ENCODE data around the gene ANKS1A.

DNA sequence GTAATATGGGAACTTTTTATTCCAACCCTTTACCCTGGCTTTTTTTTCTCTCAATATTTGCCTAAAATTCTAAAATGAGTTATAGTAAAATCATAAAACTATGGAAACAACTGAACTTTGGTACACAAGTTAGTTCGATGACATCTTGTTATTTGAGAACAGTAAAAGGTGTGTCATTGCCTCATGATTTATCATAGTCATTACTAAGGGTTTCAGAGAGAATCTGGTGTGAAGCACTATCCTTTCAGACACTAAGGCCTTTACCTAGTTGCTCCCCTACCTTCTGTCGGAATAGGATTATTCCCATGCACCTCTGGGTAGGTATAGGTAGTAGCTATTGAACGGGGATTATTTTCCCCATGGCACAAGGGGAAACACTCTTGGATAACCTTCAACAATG, 12.6 kb upstream of the ANKS1A start:
- TF ChIP-seq, protein P1, sequence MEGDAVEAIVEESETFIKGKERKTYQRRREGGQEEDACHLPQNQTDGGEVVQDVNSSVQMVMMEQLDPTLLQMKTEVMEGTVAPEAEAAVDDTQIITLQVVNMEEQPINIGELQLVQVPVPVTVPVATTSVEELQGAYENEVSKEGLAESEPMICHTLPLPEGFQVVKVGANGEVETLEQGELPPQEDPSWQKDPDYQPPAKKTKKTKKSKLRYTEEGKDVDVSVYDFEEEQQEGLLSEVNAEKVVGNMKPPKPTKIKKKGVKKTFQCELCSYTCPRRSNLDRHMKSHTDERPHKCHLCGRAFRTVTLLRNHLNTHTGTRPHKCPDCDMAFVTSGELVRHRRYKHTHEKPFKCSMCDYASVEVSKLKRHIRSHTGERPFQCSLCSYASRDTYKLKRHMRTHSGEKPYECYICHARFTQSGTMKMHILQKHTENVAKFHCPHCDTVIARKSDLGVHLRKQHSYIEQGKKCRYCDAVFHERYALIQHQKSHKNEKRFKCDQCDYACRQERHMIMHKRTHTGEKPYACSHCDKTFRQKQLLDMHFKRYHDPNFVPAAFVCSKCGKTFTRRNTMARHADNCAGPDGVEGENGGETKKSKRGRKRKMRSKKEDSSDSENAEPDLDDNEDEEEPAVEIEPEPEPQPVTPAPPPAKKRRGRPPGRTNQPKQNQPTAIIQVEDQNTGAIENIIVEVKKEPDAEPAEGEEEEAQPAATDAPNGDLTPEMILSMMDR (conservative IDR thresholded peaks at IDR 0.05; ENCODE audit: low read depth, low read length), result no peak
- TF ChIP-seq SMC3 (IDR thresholded peaks at IDR 0.05; ENCODE audit: low read depth, low read length), result no peak
- TF ChIP-seq POLR2A (IDR thresholded peaks at IDR 0.05; ENCODE audit: low read depth, low read length), result no peak
- TF ChIP-seq CEBPB (IDR thresholded peaks at IDR 0.05; ENCODE audit: low read depth, low read length), result no peak
- no peak for TF ChIP-seq BHLHE40 (IDR thresholded peaks at IDR 0.05; ENCODE audit: low read depth, low read length)
- no peak for TF ChIP-seq MXI1 (IDR thresholded peaks at IDR 0.05; ENCODE audit: borderline replicate concordance, low read depth, low read length)
- TF ChIP-seq, protein P2, sequence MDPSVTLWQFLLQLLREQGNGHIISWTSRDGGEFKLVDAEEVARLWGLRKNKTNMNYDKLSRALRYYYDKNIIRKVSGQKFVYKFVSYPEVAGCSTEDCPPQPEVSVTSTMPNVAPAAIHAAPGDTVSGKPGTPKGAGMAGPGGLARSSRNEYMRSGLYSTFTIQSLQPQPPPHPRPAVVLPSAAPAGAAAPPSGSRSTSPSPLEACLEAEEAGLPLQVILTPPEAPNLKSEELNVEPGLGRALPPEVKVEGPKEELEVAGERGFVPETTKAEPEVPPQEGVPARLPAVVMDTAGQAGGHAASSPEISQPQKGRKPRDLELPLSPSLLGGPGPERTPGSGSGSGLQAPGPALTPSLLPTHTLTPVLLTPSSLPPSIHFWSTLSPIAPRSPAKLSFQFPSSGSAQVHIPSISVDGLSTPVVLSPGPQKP (IDR thresholded peaks at IDR 0.05; ENCODE audit: borderline replicate concordance, low read depth, low read length), result no peak
- no peak for TF ChIP-seq RFX5 (IDR thresholded peaks at IDR 0.05; ENCODE audit: low read depth, low read length)
- TF ChIP-seq MAFK (IDR thresholded peaks at IDR 0.05; ENCODE audit: low read depth, low read length), result no peak
- TF ChIP-seq, protein P3, sequence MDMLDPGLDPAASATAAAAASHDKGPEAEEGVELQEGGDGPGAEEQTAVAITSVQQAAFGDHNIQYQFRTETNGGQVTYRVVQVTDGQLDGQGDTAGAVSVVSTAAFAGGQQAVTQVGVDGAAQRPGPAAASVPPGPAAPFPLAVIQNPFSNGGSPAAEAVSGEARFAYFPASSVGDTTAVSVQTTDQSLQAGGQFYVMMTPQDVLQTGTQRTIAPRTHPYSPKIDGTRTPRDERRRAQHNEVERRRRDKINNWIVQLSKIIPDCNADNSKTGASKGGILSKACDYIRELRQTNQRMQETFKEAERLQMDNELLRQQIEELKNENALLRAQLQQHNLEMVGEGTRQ (IDR thresholded peaks at IDR 0.05; ENCODE audit: low read depth, low read length), result no peak
- no peak for TF ChIP-seq NFE2L2 (IDR thresholded peaks at IDR 0.05; ENCODE audit: low read depth, low read length)
- TF ChIP-seq RAD21 (IDR thresholded peaks at IDR 0.05; ENCODE audit: low read length), result no peak

Data from IMR-90 (cell line).